ENCODE data around the gene LRRTM4. TPM values are rescaled to one million over a fixed set of nuclear protein-coding genes. Genes with fewer than 3 reads are reported as not detected.

The LRRTM4 gene
- total RNA-seq, 2 experiments from 2014 or later: not detected

DNA sequence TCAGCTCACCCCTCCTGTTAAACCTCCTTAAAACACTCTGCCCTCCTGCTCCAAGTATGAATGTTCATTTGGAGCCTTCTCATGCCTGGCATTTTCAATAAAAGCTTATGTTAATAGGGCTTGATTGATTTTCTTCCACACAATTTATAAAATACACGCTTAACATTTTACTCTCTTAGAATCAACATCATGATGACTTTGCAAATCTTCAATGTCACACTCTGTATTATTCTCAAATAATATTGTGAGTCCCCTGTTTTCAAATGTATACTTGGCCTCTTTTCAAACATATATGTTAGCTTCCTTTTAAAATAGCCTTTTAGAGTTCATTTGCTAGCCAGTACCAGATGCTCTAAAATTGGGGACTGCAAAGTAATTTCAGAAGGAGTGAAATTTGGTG lies 520.3 kb downstream of the LRRTM4 start:
- no peak for DNase-seq (ENCODE audit: low spot score)
- intact Hi-C loops (cut with micrococcal nuclease; ENCODE audit: unreplicated experiment): no loop called here
- BruUV-seq (replicated peaks): no TSS peak
- Histone ChIP-seq H4K20me1 (ENCODE audit: insufficient read depth, low read length) (no peaks in the 10 kb centered on the region), H3K4me1 (ENCODE audit: insufficient read depth, low read length, poor library complexity, severe bottlenecking) (no peaks in the 10 kb centered on the region), H3K4me3 (ENCODE audit: low read depth, low read length, poor library complexity, severe bottlenecking) (no peak overlapping the region), H3K9me3 (ENCODE audit: low read length) (no peaks in the 10 kb centered on the region), H2AFZ (ENCODE audit: low read length) (no peak overlapping the region), H3K9me2 (ENCODE audit: insufficient read depth, low read length) (no peaks in the 10 kb centered on the region), H3K36me3 (ENCODE audit: insufficient read depth, low read length) (no peaks in the 10 kb centered on the region), H3K79me2 (ENCODE audit: insufficient read depth, low read depth, low read length) (no peaks in the 10 kb centered on the region), H3K4me2 (ENCODE audit: low read length) (no peak overlapping the region), H3K27ac (ENCODE audit: low read depth, low read length, poor library complexity, severe bottlenecking) (no peak overlapping the region)
- ChIA-PET CTCF (ENCODE audit: unreplicated experiment) (no interaction called here), POLR2A (no interaction called here)
- TF ChIP-seq EZH2phosphoT487 (IDR thresholded peaks at IDR 0.05; ENCODE audit: borderline replicate concordance, low read depth, low read length): no peak
- TF ChIP-seq, protein P1, sequence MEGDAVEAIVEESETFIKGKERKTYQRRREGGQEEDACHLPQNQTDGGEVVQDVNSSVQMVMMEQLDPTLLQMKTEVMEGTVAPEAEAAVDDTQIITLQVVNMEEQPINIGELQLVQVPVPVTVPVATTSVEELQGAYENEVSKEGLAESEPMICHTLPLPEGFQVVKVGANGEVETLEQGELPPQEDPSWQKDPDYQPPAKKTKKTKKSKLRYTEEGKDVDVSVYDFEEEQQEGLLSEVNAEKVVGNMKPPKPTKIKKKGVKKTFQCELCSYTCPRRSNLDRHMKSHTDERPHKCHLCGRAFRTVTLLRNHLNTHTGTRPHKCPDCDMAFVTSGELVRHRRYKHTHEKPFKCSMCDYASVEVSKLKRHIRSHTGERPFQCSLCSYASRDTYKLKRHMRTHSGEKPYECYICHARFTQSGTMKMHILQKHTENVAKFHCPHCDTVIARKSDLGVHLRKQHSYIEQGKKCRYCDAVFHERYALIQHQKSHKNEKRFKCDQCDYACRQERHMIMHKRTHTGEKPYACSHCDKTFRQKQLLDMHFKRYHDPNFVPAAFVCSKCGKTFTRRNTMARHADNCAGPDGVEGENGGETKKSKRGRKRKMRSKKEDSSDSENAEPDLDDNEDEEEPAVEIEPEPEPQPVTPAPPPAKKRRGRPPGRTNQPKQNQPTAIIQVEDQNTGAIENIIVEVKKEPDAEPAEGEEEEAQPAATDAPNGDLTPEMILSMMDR (conservative IDR thresholded peaks at IDR 0.05; ENCODE audit: low read length): no peak

DNA sequence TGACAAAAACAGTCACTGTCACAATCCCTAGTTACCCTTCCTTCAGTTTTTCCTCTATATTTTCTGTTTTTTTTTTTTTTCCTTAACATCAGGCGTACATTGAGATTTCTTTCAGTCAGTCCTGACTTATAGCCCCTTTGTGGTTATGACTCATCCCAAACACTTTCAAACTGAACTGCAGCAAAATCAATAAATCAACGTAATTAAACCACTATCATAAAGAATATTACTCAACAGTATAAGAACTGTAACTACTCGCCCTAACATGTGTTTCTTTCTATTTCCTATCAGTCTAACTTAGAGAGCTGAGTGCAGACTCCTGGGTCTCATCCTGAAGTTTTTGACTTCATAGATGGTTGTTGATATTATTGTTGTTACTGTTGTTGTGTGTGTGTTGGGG lies 523.5 kb downstream of the LRRTM4 start:
- no peaks in the 10 kb centered on the region for H3K36me3 ChIP-seq (ENCODE audit: insufficient read depth, low read length)
- no peak overlapping the region for H3K27ac ChIP-seq (ENCODE audit: low read depth, low read length, poor library complexity, severe bottlenecking)
- TF ChIP-seq, protein P1 (conservative IDR thresholded peaks at IDR 0.05; ENCODE audit: low read length): no peak
- no peak for TF ChIP-seq EZH2phosphoT487 (IDR thresholded peaks at IDR 0.05; ENCODE audit: borderline replicate concordance, low read depth, low read length)
- no TSS peak for BruUV-seq (replicated peaks)
- H3K4me2 ChIP-seq (ENCODE audit: low read length): no peak overlapping the region
- no peaks in the 10 kb centered on the region for H3K79me2 ChIP-seq (ENCODE audit: insufficient read depth, low read depth, low read length)
- ChIA-PET CTCF (ENCODE audit: unreplicated experiment) (no interaction called here), POLR2A (interaction anchor here (0.6 kb wide), 1 partner anchor 1544 kb away, joined by 3 read pairs; no protein-coding TSS in a partner anchor)
- H3K4me1 ChIP-seq (ENCODE audit: insufficient read depth, low read length, poor library complexity, severe bottlenecking): no peaks in the 10 kb centered on the region
- H3K9me3 ChIP-seq (ENCODE audit: low read length): no peaks in the 10 kb centered on the region
- no peak overlapping the region for H2AFZ ChIP-seq (ENCODE audit: low read length)
- no peak for DNase-seq (ENCODE audit: low spot score)
- H3K9me2 ChIP-seq (ENCODE audit: insufficient read depth, low read length): no peaks in the 10 kb centered on the region
- no peak overlapping the region for H3K4me3 ChIP-seq (ENCODE audit: low read depth, low read length, poor library complexity, severe bottlenecking)
- no peaks in the 10 kb centered on the region for H4K20me1 ChIP-seq (ENCODE audit: insufficient read depth, low read length)
- intact Hi-C loops (cut with micrococcal nuclease; ENCODE audit: unreplicated experiment): no loop called here

DNA sequence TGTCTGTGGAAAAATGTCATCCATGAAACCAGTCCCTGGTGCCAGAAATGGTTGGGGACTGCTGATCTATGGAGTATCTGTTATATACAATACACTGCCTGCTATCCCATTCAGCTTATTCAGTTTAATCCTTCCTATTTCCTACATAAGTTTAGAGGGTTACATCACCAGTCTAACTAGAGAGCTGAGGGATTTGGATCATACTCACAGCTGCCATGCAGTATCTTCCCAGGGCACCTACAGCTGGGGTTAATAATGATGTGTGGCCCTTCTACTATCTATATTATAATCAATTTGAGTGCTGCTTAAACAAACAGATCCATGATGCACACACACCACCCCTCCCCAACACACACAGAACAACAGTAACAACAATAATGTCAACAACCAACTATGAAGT lies 524.0 kb downstream of the LRRTM4 start:
- H3K4me1 ChIP-seq (ENCODE audit: insufficient read depth, low read length, poor library complexity, severe bottlenecking): no peaks in the 10 kb centered on the region
- ChIA-PET POLR2A (interaction anchor here (0.6 kb wide), 1 partner anchor 1545 kb away, joined by 3 read pairs; no protein-coding TSS in a partner anchor), CTCF (ENCODE audit: unreplicated experiment) (no interaction called here)
- no peak overlapping the region for H3K4me2 ChIP-seq (ENCODE audit: low read length)
- no peak for DNase-seq (ENCODE audit: low spot score)
- no peaks in the 10 kb centered on the region for H3K36me3 ChIP-seq (ENCODE audit: insufficient read depth, low read length)
- no peaks in the 10 kb centered on the region for H3K79me2 ChIP-seq (ENCODE audit: insufficient read depth, low read depth, low read length)
- no peaks in the 10 kb centered on the region for H3K9me2 ChIP-seq (ENCODE audit: insufficient read depth, low read length)
- H2AFZ ChIP-seq (ENCODE audit: low read length): no peak overlapping the region
- intact Hi-C loops (cut with micrococcal nuclease; ENCODE audit: unreplicated experiment): no loop called here
- no peaks in the 10 kb centered on the region for H3K9me3 ChIP-seq (ENCODE audit: low read length)
- no TSS peak for BruUV-seq (replicated peaks)
- H4K20me1 ChIP-seq (ENCODE audit: insufficient read depth, low read length): no peaks in the 10 kb centered on the region
- H3K4me3 ChIP-seq (ENCODE audit: low read depth, low read length, poor library complexity, severe bottlenecking): no peak overlapping the region
- no peak overlapping the region for H3K27ac ChIP-seq (ENCODE audit: low read depth, low read length, poor library complexity, severe bottlenecking)
- no peak for TF ChIP-seq EZH2phosphoT487 (IDR thresholded peaks at IDR 0.05; ENCODE audit: borderline replicate concordance, low read depth, low read length)
- TF ChIP-seq, protein P1 (conservative IDR thresholded peaks at IDR 0.05; ENCODE audit: low read length): no peak
